ENCODE data around the gene MACROD2.

MACROD2 gene

GRCh38 chr20:14512839-14513238 lies 517.5 kb downstream of the MACROD2 start:
- TF ChIP-seq CSDC2 (CRISPR knock-in tag; IDR thresholded peaks at IDR 0.05) (no peak), ISL1 (CRISPR knock-in tag; IDR thresholded peaks at IDR 0.05) (peak; percentile 32)
- ATAC-seq: no peak

- no peak for ATAC-seq
- no peak for TF ChIP-seq GLIS3 (CRISPR knock-in tag; IDR thresholded peaks at IDR 0.05)
- no peak for TF ChIP-seq OSR1 (CRISPR knock-in tag; IDR thresholded peaks at IDR 0.05)
- no peak for TF ChIP-seq CREB5 (CRISPR knock-in tag; IDR thresholded peaks at IDR 0.05; ENCODE audit: low read depth)
- no peak for TF ChIP-seq SNAI2 (CRISPR knock-in tag; IDR thresholded peaks at IDR 0.05)
- no peak for TF ChIP-seq PPARA (CRISPR knock-in tag; IDR thresholded peaks at IDR 0.05; ENCODE audit: borderline replicate concordance)
- TF ChIP-seq ZNF8 (CRISPR knock-in tag; IDR thresholded peaks at IDR 0.05): no peak
- no peak for TF ChIP-seq ZNF565 (CRISPR knock-in tag; conservative IDR thresholded peaks at IDR 0.05; ENCODE audit: low read depth)
- TF ChIP-seq ZC3H10 (CRISPR knock-in tag; IDR thresholded peaks at IDR 0.05): no peak
Observed at GRCh38 chr20:14518648-14519047, 523.3 kb downstream of the MACROD2 start.

GRCh38 chr20:14521016-14521415 lies 525.7 kb downstream of the MACROD2 start:
- no peak for ATAC-seq
- TF ChIP-seq CSDC2 (CRISPR knock-in tag; IDR thresholded peaks at IDR 0.05): no peak
- TF ChIP-seq ZNF70 (CRISPR knock-in tag; IDR thresholded peaks at IDR 0.05): no peak
- TF ChIP-seq CSRNP3 (CRISPR knock-in tag; IDR thresholded peaks at IDR 0.05): no peak
- no peak for TF ChIP-seq OSR1 (CRISPR knock-in tag; IDR thresholded peaks at IDR 0.05)
- no peak for TF ChIP-seq CREB5 (CRISPR knock-in tag; IDR thresholded peaks at IDR 0.05; ENCODE audit: low read depth)
- TF ChIP-seq TOX (CRISPR knock-in tag; IDR thresholded peaks at IDR 0.05; ENCODE audit: borderline replicate concordance): no peak
- TF ChIP-seq GLIS3 (CRISPR knock-in tag; IDR thresholded peaks at IDR 0.05): no peak
- no peak for TF ChIP-seq POU6F1 (CRISPR knock-in tag; IDR thresholded peaks at IDR 0.05; ENCODE audit: borderline replicate concordance, low read depth)
- no peak for TF ChIP-seq ZFP3 (CRISPR knock-in tag; IDR thresholded peaks at IDR 0.05)
- TF ChIP-seq PATZ1 (CRISPR knock-in tag; IDR thresholded peaks at IDR 0.05; ENCODE audit: borderline replicate concordance): no peak
- TF ChIP-seq PPARA (CRISPR knock-in tag; IDR thresholded peaks at IDR 0.05; ENCODE audit: borderline replicate concordance): no peak
- TF ChIP-seq ZNF565 (CRISPR knock-in tag; conservative IDR thresholded peaks at IDR 0.05; ENCODE audit: low read depth): no peak
- no peak for TF ChIP-seq ZC3H10 (CRISPR knock-in tag; IDR thresholded peaks at IDR 0.05)

GRCh38 chr20:14521436-14521835 lies 526.1 kb downstream of the MACROD2 start:
- ATAC-seq: no peak
- no peak for TF ChIP-seq BACH2 (CRISPR knock-in tag; IDR thresholded peaks at IDR 0.05; ENCODE audit: borderline replicate concordance)
- no peak for TF ChIP-seq TOX (CRISPR knock-in tag; IDR thresholded peaks at IDR 0.05; ENCODE audit: borderline replicate concordance)
- no peak for TF ChIP-seq ESRRG (CRISPR knock-in tag; IDR thresholded peaks at IDR 0.05)
- TF ChIP-seq ZFP3 (CRISPR knock-in tag; IDR thresholded peaks at IDR 0.05): no peak
- no peak for TF ChIP-seq GLIS3 (CRISPR knock-in tag; IDR thresholded peaks at IDR 0.05)
- TF ChIP-seq SNAI2 (CRISPR knock-in tag; IDR thresholded peaks at IDR 0.05): no peak
- no peak for TF ChIP-seq ISL1 (CRISPR knock-in tag; IDR thresholded peaks at IDR 0.05)
- no peak for TF ChIP-seq TSHZ2 (CRISPR knock-in tag; IDR thresholded peaks at IDR 0.05)
- no peak for TF ChIP-seq ZFP30 (CRISPR knock-in tag; IDR thresholded peaks at IDR 0.05)
- no peak for TF ChIP-seq CREB5 (CRISPR knock-in tag; IDR thresholded peaks at IDR 0.05; ENCODE audit: low read depth)
- no peak for TF ChIP-seq POU6F1 (CRISPR knock-in tag; IDR thresholded peaks at IDR 0.05; ENCODE audit: borderline replicate concordance, low read depth)
- TF ChIP-seq CSDC2 (CRISPR knock-in tag; IDR thresholded peaks at IDR 0.05): no peak
- TF ChIP-seq ZNF565 (CRISPR knock-in tag; conservative IDR thresholded peaks at IDR 0.05; ENCODE audit: low read depth): no peak
- TF ChIP-seq ARNTL (CRISPR knock-in tag; IDR thresholded peaks at IDR 0.05; ENCODE audit: borderline replicate concordance, low read depth): no peak
